Stimulated activated naive CD4-positive, alpha-beta T cell (primary cell): ENCODE data around the gene GOLIM4.
"Not testable (repeated sequence)": the region's sequence is repeated elsewhere in the genome, so short reads cannot be mapped to it uniquely, and the experiment has no call there.

Experiments used
- DNase-seq, 6 experiments: peaks; one replicate each; lab custom pipeline; 2025; lab: John Stamatoyannopoulos, UW

GOLIM4 gene

DNA sequence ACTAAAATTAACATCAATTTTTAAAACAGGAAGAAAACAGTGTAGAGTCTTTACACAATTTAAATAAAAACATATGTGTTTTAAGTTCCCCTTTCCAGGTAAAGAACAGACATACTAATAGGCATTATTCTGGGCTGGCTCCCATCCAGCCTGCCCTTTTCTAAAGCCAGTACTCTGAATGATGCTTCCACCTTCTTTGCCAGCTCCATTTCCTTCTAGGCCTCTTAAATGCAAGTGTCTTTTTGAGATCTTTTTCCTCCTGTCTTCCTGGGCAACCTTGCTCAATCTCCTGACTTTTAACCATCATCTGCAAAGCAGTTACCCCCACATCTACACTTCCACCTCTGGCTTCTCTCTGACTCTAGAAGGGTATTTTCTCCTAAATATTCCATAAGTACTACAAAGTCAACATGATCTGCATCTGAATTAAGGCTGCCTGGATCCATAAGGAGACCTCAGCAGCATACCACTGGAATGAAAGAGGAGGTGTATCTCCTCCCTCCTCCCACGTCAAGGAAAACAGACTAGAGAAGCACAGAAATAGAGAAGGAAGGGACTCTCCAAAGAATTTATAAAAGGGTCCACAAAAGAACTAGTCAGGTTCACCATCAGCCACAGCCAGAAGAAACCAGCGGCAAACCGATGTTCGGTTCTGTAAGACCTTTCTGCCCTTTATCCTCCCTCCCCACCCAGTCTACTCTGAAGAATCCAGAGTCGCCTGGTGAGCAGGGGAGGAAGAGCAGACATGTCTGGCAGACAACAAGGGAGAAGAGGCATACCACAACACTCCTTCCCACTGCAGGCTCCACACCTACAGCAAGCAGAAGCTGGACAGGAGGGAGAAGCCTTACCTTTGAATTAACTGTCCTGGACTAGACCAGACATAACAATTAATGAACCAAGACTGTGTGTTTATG is 47.1 kb downstream of the GOLIM4 start:
- no peak for DNase-seq

DNA sequence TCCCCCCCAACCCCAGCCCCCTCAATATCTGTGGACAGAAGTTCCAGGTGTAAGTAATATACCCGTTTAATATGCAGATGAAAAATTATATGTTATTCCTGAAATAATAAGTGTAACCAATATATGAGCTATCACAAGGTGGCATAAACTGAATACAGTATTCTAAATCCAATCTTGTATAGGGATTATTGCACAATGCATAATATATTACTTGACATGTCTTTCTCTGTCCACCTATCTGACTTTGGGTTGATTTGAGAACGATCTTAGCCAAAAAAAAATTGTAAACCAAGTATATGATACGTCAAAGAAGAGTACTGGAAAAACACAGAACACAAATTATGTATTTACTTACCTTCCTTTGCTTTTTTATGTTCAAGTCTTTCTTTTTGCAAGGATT is 47.8 kb downstream of the GOLIM4 start:
- DNase-seq = no peak

DNA sequence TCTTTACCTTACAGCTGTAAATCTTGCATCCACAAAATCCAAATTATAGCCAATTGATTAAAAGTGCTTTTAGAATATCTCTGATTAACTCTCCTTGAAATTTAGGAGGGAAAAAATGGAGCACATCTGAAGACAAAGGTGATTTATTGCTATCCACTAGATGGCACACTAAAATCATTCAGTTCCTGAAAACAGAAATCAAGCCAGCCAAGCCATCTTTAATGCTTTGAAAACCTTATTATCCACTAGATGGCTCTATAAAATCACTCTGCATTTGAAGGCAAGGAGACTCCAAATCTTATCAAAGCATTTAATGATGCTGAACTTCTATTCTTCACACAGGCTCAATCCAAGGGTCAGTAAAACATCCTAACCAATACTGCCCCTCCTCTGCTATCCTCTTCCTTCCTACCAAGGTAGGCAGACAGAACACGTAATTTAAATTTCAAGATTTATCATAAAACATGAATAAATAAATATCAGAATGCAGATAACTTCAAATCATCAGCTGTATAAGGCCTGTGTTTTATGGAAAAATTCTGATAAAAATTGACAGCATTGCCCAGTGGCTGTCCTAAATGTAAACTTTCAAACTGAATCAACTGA is 48.4 kb downstream of the GOLIM4 start:
- peak in 1 of 6 experiments; percentile 2 for DNase-seq

DNA sequence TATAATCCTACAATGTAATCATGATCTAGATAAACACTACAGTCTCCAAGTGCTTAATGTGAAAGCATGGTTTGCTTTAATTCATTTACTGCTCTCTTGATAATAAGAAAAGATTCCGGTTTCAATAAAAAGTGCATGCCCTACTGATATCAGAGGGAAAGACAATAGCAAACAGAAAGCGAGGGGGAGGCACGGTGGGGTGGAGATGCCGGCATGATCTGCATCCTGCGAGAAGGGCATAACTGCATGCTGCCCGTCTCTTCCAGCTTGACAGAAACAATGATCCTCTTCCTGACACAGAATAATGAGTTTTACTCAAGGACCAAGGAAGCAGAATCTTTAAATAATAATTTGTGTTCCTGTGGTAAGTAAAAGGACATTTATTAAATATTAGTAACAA is 51.7 kb downstream of the GOLIM4 start:
- DNase-seq = no peak

DNA sequence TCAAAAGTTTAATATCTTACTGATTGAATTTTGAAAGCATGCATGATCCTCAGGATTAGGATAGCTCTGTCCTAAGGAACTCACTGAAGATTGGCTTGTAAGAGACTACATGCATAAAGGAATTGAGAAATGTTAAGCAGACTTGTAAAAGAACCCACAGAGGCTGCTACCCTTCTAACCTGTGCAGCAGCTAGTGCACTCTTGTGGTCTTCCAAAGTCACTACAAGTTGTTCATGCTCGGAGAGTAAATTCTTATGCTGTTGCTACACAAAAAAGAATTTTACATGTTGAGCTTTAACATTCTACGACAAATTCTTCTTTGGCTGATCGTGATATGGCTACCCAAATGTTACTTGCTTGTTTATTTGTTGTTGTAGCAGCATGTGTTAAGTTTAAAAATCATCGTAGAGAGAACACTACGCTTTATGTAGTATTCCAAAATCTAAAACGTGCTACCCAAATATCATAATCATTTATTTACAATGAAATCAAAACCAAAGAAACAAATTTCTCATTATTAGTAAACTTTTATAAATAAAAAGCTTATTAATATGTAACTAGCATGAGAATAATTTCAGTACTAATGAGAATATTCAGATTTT is 55.0 kb downstream of the GOLIM4 start:
- DNase-seq = no peak

DNA sequence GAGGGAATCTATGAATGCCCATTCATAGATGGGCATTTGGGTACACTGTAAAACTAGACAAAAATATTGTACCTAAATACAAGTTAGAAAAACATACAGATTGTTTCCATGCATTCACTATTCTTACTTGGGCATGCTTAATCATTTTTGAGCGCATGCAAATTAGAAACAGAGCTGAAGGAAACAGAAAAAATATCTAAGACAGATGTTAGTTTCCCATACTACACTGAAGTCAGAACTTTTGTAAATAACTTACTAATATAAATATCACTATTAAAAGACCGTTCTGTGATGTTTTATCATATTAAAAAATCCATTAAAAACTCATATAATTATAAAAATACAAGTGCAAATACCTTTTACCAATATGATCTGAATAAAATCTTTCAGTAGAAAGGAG is 58.7 kb downstream of the GOLIM4 start:
- no peak for DNase-seq

DNA sequence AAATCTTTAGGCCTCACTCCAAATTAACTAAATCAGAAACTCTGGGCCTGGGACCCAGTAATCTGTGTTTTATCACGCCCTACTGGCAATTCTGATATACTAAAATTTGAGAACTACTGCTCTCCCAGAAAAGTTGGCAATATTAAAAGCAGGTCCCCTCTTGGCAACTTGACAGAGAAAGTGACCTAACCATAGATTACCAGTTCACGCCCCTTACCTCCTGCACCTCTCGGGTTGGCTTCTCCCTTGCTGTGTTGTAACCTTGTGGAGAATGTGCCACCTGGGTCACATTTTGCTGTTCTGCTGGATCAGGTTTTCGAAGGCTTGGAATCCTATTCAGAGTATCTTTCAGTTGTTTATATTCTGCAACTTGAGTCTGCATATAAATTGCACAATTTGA is 59.1 kb downstream of the GOLIM4 start:
- DNase-seq = no peak

DNA sequence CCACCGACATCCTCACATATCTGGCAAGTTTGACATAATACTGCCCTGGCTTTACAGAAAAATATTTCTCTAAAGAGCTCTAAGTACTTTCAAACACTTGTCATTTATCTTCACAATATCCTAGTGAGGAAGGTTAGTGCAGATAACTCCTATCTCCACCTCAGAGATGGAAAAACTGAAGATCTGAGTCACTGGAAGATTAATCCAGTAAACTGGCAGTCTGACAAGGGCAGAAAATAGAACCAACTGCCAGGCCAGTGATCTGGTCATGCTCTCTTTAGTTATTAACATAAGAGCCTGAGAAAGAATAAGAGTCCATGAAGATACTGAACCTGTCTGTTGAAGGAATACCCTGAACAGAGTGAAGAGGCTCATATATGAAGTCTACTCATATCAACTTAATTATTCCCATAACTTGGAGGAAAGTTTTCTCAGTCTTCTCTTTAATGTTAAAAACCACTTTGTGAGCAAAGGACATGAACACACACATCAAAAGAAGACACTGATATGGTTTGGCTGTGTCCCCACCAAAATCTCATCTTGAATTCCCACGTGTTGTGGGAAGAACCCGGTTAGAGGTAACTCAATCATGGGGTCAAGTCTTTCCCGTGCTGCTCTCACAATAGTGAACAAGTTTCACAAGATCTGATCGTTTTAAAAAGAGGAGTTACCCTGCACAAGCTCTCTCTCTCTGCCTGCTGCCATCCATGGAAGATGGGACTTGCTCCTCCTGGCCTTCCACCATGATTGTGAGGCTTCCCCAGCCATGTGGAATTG is 61.4 kb downstream of the GOLIM4 start:
- no peak for DNase-seq

DNA sequence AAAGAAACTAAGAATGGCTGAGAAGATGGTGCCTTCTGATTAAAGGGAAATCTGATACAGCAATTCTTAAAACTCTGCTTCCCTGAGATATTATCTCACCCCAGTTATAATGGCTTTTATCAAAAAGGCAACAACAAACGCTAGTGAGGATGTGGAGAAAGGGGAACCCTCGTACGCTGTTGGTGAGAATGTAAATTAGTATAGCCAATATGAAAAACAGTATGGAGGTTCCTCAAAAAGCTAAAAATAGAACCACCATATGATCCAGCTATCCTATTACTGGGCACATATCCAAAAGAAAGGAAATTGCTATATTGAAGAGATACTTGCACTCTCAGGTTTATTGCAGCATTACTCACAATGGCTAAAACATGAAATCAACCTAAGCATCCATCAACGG is 65.1 kb downstream of the GOLIM4 start:
- no peak for DNase-seq

DNA sequence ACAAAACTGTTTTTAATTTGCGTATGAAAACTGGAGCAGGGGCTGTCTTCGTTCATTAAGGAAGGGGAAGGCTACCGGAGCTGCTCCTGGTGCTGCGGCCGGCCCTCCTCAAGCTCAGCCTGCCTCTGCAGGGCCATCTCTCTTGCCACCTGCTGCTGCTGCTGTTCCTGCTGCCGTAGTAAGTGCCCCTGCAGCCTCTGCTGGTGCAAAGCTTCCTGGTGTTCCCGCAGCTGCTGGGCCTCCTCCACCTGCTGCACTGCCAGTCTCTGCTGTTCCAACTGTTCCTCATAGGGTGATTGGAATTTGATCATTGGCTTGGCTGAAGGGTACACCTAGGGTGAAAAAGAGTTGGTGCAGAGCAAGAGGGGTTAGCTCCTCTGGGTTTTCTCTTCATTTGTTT is 66.0 kb downstream of the GOLIM4 start:
- DNase-seq = no peak

DNA sequence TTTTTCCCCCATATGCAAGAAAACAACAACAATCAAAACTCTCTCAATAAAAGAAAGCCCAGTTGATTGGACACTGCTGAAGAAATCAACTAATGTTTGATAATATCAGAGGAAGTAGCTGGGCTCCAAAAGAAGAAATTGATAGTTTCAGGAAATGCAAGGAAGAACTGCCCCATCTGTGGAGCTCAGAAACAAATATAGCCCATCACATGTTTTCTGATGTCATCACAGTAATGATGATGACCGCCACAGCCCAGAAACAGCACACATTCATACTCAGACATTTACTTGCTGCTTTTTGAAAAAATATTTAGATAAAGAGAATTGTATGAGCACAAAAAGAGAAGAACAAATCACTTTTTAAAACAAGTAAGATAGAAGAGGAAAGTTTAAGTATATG is 67.6 kb downstream of the GOLIM4 start:
- no peak for DNase-seq

DNA sequence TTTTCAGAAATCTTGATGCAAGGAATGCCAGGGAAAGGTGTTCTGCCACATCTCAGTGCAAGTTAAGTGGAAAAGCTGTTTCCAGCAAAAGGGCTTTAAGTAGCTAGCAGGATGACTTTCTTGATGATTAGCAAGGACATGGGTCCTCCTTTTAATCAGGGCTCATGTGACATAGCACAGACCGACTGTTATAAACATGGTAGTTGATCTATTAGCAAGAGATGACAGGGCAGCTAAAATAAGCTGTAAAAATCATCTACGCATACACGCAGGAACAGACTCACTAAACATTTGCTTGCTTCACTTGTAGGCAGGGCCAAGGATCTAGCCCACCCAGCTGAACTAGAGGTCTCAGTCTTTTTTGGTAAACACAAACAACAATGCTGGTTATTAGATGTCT is 69.0 kb downstream of the GOLIM4 start:
- no peak for DNase-seq

DNA sequence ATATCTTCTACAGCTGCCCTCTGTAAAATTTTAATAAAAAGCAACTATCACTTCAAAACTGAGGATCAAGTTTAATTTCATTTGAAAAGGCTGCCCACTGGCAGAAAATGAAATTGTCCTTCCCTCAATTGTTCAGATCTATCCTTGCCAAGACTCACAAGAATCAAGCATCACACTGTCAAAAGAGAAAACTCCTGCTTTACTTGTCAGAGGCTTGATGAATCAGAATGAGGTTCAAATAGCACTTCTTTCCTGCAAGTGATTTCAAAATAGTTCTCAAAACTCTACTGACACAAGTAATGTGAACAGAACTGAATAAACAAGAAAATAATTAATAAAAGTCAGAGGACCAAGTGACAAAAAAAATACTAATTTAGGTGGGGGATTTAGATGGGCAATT is 70.6 kb downstream of the GOLIM4 start:
- DNase-seq = no peak

DNA sequence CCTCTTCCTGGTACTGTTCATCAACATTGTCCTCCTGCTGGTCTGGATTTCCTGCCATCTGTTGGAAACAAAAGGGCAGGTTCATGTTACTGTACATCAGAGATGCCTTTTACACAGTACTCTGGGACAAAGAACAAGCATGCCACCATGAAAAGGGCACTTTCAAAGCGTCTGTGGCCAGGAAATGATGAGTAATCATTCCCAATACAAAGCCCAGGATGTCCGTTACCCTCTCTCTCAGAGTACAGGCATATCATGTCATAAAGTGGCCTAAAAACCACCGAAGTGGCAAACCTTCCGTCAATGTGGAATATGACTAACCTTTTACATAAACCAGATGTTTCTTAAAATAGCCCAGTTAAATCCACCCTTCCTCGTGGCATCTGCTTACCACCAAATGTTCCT is 71.2 kb downstream of the GOLIM4 start:
- DNase-seq = no peak

DNA sequence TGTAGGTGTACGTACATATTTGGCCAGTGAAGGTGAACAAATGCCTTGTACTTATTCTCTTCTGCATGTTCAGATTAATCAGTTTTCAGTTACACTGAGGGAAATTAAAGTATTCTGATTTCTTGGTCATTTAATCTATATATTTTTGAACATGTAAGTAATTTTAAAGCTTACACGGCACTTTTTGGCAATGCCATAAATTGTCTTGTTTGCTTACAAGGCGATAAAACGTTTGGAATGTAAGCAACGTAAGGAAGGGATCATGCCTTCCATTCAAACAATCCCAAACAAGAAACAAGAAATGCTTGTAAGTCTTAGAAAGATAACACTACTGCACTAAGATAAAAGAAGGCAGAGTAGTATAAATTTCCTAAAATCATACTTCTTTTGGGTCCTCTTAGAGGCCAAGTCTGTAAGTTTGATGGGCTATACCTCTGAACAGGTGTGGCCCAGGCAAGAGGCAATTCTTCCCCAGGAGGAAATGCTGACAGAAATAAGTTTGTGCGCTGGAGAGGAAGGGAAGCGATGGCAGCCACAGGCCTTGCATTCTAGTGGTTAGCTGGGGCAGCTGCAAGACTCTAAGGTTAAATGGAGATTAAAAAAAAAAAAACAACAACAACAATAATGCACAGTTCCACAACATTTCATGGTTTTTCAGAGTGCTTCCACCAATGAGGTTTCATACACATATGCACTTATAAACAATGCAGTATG is 73.8 kb downstream of the GOLIM4 start:
- no peak for DNase-seq

DNA sequence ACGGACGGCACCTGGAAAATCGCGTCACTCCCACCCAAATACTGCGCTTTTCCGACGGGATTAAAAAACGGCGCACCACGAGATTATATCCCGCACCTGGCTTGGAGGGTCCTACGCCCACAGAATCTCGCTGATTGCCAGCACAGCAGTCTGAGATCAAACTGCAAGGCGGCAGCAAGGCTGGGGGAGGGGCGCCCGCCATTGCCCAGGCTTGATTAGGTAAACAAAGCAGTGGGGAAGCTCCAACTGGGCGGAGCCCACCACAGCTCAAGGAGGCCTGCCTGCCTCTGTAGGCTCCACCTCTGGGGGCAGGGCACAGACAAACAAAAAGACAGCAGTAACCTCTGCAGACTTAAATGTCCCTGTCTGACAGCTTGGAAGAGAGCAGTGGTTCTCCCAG is 84.4 kb downstream of the GOLIM4 start:
- not testable (repeated sequence) for DNase-seq

DNA sequence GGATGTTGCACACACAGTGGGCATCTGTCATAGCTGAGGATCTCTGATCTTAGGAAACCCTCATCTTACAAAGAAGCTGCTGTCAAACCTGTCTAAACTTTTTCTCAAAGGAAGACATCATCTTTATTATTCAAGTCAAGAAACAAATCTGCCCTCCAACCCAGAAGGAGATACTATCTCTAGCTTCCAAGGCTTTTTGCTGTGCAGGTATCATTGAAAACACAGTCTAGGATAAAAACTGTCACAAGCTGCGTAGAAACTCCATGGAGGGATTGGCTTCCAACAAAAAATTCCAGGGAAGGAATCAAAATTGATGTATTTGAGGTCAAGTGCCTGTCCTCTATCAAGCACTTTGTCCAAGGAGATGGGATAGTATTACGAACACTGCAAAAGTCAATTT is 89.1 kb downstream of the GOLIM4 start:
- no peak for DNase-seq

DNA sequence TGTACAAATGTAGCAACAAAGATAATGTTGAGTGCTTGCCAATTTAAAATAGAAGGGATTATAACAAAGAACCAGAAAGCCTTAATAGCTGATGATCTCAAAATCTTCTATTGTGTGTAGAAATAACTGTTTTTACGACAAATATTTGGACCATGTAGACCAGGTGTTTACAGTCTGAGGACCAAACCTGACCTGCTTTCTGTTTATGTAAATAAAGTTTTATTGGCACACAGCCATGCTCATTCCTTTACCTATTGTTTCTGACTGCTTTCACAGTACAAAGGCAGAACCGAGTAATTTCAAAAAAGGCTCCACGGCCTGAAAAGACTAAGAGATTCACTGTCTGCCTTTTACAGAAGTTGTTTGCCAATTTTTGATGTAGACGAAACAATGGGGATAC is 91.8 kb downstream of the GOLIM4 start:
- DNase-seq = no peak

DNA sequence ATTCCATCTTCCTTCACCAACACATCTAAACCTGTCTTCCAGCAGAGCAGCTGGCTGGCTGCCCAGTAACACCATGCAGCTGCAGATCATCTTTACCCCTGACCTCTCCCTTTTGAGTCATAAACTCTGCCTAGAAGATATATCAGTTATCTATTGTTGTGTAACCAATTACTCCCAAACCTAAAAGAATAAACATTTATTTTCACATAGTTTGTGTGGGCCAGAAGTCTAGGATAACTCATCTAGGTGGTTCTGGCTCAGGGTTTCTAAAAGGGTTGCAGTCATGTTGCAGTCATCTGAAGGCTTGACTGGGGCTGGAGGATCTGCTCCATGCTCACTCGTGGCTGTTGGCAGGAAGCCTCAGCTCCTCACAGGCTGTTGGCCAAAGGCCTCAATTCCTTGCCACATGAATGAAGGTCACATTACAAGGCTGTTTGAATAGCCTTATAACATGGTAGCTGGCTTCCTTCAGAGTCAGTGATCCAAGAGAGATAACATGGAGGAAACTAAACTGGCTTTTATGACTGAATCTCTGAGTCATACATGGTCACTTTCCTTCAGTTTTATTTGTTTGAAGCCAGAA is 92.8 kb downstream of the GOLIM4 start:
- DNase-seq = no peak

DNA sequence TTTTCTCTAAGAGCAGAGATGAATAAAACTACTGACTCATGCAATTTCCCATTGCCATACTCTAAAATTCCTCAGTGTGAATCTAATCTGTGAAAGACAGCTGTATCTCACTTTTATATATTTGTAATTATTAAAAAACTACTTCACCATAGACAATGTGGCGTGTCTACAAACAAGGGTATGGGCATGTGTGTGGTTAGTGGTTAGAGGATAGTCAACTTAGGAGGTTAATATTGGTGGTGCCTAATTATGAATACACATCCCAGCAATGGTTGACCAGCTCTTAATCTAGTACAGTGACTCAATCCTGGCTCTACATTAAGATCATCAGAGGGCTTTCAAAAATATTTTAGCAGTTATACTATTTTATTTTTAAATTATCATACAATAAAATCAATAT is 94.5 kb downstream of the GOLIM4 start:
- DNase-seq = no peak

DNA sequence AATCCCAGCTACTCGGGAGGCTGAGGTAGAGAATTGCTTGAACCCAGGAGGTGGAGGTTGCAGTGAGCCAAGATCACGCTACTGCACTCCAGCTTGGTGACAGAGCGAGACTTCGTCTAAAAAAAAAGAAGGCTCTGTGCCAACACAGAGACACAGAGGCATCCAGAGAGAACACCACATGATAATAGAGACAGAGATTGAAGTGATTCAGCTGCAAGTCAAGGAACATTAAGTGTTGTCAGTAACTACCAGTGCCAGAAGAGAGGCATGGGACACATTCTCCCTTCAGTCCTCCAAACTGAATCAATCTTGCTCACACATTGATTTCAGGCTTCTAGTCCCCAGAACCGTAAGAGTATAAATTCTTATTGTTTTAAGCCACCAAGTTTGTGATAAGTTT is 97.5 kb downstream of the GOLIM4 start:
- no peak for DNase-seq

DNA sequence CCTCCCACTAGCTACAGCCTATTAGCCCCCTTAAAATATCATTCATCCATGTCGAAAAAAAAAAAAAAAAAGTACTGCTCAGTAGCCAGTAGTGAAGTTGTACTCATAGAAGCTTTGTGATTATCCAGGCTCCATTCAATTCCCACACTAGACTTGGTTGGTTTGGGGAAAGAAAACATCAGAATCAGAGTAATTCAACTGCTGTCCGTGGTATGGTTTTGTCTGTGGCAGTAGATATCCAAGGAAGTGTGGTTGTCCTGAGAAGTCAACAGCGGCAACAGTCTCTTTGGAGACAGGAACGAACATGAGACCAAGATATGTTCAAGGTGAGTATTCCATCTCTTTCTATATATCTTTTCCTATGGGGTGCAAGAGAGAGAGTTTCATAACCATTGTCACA is 99.2 kb downstream of the GOLIM4 start:
- DNase-seq = no peak
